Peyer's patch (tissue), 4 donors: ENCODE data around the gene CCL23. TPM values are rescaled to one million over a fixed set of nuclear protein-coding genes. Genes with fewer than 3 reads are reported as not detected.

Source experiments
- DNase-seq, 3 donors: peaks; one replicate each; pipeline ENCODE4 v3.0.0-alpha.2; 2017 to 2019
- H3K27ac ChIP-seq, 4 donors: fragments of 200-600 bp; sonication (generic); one replicate each; pipeline ENCODE4 v1.5.1; 2016 to 2019
- H3K27me3 ChIP-seq, 2 donors: fragments of 200-600 bp; sonication (generic); one replicate each; pipeline ENCODE4 v1.5.1; 2019
- H3K36me3 ChIP-seq, 3 donors: fragments of 200-600 bp; sonication (generic); one replicate each; pipeline ENCODE4 v1.5.1; 2016 to 2019
- H3K4me1 ChIP-seq, 4 donors: fragments of 200-600 bp; sonication (generic); one replicate each; pipeline ENCODE4 v1.5.1; 2016 to 2019
- H3K4me3 ChIP-seq, 4 donors: fragments of 200-600 bp; sonication (generic); 1 replicate in 3 of 4; 2 replicates in 1 of 4; pipeline ENCODE4 v1.5.1; 2016 to 2019; ENCODE audit warnings: mild to moderate bottlenecking in 1 of 4
- H3K9me3 ChIP-seq, 4 donors: fragments of 200-600 bp; sonication (generic); one replicate each; pipeline ENCODE4 v1.5.1; 2016 to 2019; ENCODE audit warnings: mild to moderate bottlenecking in 1 of 4
- POLR2A ChIP-seq, 2 donors: fragments of 450-650 bp; IDR thresholded peaks; one replicate each; pipeline ENCODE4 v1.5.1; 2017; ENCODE audit warnings: antibody characterized with exemption in 2 of 2, mild to moderate bottlenecking in 2 of 2, moderate library complexity in 2 of 2
- total RNA-seq, 4 donors: library from RNA; depleted of rRNA; stranded (reverse); fragments of >200 nt; gene quantifications; one replicate each; pipeline ENCODE4 v1.1.0, GENCODE V29; 2016
- TF ChIP-seq, protein P1 (sequence below), 6 experiments: fragments of 450-650 bp in 4 of 6; fragments of 200-600 bp in 2 of 6; sonication (generic) in 1 of 6; IDR thresholded peaks; one replicate each; pipeline ENCODE4 v1.5.1; 2017 to 2019; ENCODE audit warnings: antibody characterized with exemption in 6 of 6, mild to moderate bottlenecking in 3 of 6, moderate library complexity in 1 of 6

CCL23 gene
- total RNA-seq, 4 donors from 2014 or later, result 3.6 TPM; not detected in 3

DNA sequence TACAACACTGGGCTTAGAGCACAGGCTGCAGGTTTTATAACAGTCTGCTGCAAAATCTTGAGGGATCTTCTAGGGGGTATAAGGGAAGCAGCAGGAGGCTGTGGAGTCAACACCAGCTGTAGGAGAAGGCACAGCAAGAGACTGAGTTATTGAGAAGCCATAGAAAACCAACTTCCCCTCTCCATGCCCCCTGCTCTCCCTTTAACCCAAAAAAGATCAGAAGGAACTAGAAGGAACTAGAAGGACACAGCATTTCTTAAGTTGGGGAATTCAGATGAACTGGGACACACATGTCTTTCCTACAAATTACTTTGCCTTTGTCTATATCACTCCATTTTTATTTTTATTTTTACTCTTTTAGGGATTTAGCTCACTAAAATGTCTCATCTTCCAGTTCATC lies 40.1 kb upstream of the CCL23 start:
- Histone ChIP-seq H3K9me3 (no peaks in the 10 kb centered on the region), H3K36me3 (no peaks in the 10 kb centered on the region), H3K4me3 (no peak overlapping the region), H3K27me3 (no peaks in the 10 kb centered on the region), H3K27ac (no peak overlapping the region), H3K4me1 (no peaks in the 10 kb centered on the region)
- TF ChIP-seq, protein P1, sequence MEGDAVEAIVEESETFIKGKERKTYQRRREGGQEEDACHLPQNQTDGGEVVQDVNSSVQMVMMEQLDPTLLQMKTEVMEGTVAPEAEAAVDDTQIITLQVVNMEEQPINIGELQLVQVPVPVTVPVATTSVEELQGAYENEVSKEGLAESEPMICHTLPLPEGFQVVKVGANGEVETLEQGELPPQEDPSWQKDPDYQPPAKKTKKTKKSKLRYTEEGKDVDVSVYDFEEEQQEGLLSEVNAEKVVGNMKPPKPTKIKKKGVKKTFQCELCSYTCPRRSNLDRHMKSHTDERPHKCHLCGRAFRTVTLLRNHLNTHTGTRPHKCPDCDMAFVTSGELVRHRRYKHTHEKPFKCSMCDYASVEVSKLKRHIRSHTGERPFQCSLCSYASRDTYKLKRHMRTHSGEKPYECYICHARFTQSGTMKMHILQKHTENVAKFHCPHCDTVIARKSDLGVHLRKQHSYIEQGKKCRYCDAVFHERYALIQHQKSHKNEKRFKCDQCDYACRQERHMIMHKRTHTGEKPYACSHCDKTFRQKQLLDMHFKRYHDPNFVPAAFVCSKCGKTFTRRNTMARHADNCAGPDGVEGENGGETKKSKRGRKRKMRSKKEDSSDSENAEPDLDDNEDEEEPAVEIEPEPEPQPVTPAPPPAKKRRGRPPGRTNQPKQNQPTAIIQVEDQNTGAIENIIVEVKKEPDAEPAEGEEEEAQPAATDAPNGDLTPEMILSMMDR (IDR thresholded peaks at IDR 0.05), result no peak
- no peak for TF ChIP-seq POLR2A (IDR thresholded peaks at IDR 0.05)
- no peak for DNase-seq

- Histone ChIP-seq H3K4me1 (no peaks in the 10 kb centered on the region), H3K27ac (no peak overlapping the region), H3K4me3 (no peak overlapping the region), H3K9me3 (no peaks in the 10 kb centered on the region), H3K27me3 (no peaks in the 10 kb centered on the region), H3K36me3 (no peaks in the 10 kb centered on the region)
- DNase-seq, result no peak
- TF ChIP-seq, protein P1 (IDR thresholded peaks at IDR 0.05), result no peak
- TF ChIP-seq POLR2A (IDR thresholded peaks at IDR 0.05), result no peak
These were observed 38.2 kb upstream of the CCL23 start for GRCh38 chr17:36055921-36056520.

- Histone ChIP-seq H3K27me3 (no peaks in the 10 kb centered on the region), H3K9me3 (peaks cover 0 to 4% (median 0%) of the 10 kb centered on the region in 4 donors), H3K4me1 (no peaks in the 10 kb centered on the region), H3K36me3 (no peaks in the 10 kb centered on the region), H3K27ac (no peak overlapping the region), H3K4me3 (no peak overlapping the region)
- TF ChIP-seq POLR2A (IDR thresholded peaks at IDR 0.05), result no peak
- TF ChIP-seq, protein P1 (IDR thresholded peaks at IDR 0.05), result no peak
- no peak for DNase-seq
These were observed 37.4 kb upstream of the CCL23 start for GRCh38 chr17:36055171-36055570.

DNA sequence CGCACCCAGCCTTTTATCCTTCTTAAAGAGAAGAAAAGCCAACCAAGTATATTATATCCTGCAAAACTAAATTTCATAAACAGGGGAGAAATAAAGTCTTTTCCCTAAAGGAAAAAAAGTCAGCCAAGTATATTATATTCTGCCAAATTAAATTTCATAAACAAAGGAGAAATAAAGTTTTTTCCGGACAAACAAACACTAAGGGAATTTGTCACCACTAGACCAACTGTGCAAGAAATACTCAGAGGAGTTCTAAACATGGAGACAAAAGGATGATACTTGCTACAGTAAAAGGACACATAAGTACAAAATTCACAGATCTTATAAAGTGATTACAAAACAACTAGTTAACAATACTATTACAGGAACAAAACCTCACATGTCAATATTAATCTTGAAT lies 31.9 kb upstream of the CCL23 start:
- H3K4me3 ChIP-seq, result no peak overlapping the region
- TF ChIP-seq POLR2A (IDR thresholded peaks at IDR 0.05), result no peak
- TF ChIP-seq, protein P1 (IDR thresholded peaks at IDR 0.05), result no peak
- H3K4me1 ChIP-seq, result no peaks in the 10 kb centered on the region
- H3K36me3 ChIP-seq, result no peaks in the 10 kb centered on the region
- DNase-seq, result no peak
- peaks cover 0 to 17% (median 0%) of the 10 kb centered on the region in 4 donors for H3K9me3 ChIP-seq
- no peaks in the 10 kb centered on the region for H3K27me3 ChIP-seq
- no peak overlapping the region for H3K27ac ChIP-seq

DNA sequence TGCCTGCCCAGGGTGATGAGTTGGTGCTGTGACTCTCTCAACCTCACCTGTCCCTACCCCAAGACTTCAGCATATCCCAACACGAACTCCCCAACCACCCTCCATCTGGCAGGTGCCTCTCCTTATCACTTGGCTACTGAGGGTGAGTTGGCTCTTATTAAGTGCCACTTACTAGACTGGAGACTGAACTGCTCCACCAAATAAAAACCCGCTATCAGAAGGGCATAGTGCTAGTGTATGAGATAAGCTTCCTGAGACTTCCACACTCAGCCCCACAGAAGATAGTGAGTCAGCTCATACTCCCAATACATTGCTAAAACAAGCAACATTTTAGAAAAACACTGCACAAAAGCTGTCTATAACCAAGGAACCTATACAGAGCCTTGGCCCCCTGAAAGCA lies 30.3 kb upstream of the CCL23 start:
- no peak overlapping the region for H3K4me3 ChIP-seq
- no peaks in the 10 kb centered on the region for H3K4me1 ChIP-seq
- peaks cover 0 to 17% (median 0%) of the 10 kb centered on the region in 4 donors for H3K9me3 ChIP-seq
- TF ChIP-seq, protein P1 (IDR thresholded peaks at IDR 0.05), result no peak
- no peak for TF ChIP-seq POLR2A (IDR thresholded peaks at IDR 0.05)
- DNase-seq, result no peak
- H3K27ac ChIP-seq, result no peak overlapping the region
- H3K27me3 ChIP-seq, result no peaks in the 10 kb centered on the region
- no peaks in the 10 kb centered on the region for H3K36me3 ChIP-seq

- TF ChIP-seq, protein P1 (IDR thresholded peaks at IDR 0.05), result no peak
- TF ChIP-seq POLR2A (IDR thresholded peaks at IDR 0.05), result no peak
- H3K27ac ChIP-seq, result no peak overlapping the region
These were observed 18.5 kb upstream of the CCL23 start for GRCh38 chr17:36036235-36036634.

More at GRCh38 chr17:36036235-36036634, 18.5 kb upstream of the CCL23 start:
- no peak overlapping the region for H3K4me3 ChIP-seq
- no peaks in the 10 kb centered on the region for H3K36me3 ChIP-seq
- H3K9me3 ChIP-seq, result no peaks in the 10 kb centered on the region
- H3K4me1 ChIP-seq, result peaks cover 0 to 3% (median 0%) of the 10 kb centered on the region in 4 donors
- no peaks in the 10 kb centered on the region for H3K27me3 ChIP-seq
- DNase-seq, result no peak
